ENCODE results near the gene FZR1.

The FZR1 gene

GRCh38 chr19:3505598-3506383 is at the start of gene FZR1:
Gene FZR1, plus strand, starts transcription at chr19:3506311. Its CDS starts 16,679 bp downstream, at chr19:3522990.
- no peaks in the 10 kb centered on the region for H3K36me3 ChIP-seq (ENCODE audit: insufficient read depth)
- no peaks in the 10 kb centered on the region for H3K27me3 ChIP-seq (ENCODE audit: insufficient read depth, low read depth)
- TF ChIP-seq, protein P1, sequence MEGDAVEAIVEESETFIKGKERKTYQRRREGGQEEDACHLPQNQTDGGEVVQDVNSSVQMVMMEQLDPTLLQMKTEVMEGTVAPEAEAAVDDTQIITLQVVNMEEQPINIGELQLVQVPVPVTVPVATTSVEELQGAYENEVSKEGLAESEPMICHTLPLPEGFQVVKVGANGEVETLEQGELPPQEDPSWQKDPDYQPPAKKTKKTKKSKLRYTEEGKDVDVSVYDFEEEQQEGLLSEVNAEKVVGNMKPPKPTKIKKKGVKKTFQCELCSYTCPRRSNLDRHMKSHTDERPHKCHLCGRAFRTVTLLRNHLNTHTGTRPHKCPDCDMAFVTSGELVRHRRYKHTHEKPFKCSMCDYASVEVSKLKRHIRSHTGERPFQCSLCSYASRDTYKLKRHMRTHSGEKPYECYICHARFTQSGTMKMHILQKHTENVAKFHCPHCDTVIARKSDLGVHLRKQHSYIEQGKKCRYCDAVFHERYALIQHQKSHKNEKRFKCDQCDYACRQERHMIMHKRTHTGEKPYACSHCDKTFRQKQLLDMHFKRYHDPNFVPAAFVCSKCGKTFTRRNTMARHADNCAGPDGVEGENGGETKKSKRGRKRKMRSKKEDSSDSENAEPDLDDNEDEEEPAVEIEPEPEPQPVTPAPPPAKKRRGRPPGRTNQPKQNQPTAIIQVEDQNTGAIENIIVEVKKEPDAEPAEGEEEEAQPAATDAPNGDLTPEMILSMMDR (conservative IDR thresholded peaks at IDR 0.05; ENCODE audit: low read depth, low read length) = no peak
- H3K4me2 ChIP-seq = peak within 1 kb of the TSS; percentile 67
- H3K27ac ChIP-seq = peak within 1 kb of the TSS; percentile 94
- peaks cover 29% of the 10 kb centered on the region for H3K4me1 ChIP-seq (ENCODE audit: low read depth, poor library complexity, severe bottlenecking)
- no peaks in the 10 kb centered on the region for H4K20me1 ChIP-seq (ENCODE audit: insufficient read depth)
- H3K79me2 ChIP-seq (ENCODE audit: insufficient read depth, low read depth) = peaks cover 30% of the 10 kb centered on the region
- peak within 1 kb of the TSS; percentile 83 for H2AFZ ChIP-seq (ENCODE audit: low read depth)
- no peak within 1 kb of the TSS for H3K4me3 ChIP-seq (IDR thresholded peaks at IDR 0.05; ENCODE audit: insufficient read depth, low read depth, low read length)
- H3K9ac ChIP-seq = peak within 1 kb of the TSS; percentile 84

DNA sequence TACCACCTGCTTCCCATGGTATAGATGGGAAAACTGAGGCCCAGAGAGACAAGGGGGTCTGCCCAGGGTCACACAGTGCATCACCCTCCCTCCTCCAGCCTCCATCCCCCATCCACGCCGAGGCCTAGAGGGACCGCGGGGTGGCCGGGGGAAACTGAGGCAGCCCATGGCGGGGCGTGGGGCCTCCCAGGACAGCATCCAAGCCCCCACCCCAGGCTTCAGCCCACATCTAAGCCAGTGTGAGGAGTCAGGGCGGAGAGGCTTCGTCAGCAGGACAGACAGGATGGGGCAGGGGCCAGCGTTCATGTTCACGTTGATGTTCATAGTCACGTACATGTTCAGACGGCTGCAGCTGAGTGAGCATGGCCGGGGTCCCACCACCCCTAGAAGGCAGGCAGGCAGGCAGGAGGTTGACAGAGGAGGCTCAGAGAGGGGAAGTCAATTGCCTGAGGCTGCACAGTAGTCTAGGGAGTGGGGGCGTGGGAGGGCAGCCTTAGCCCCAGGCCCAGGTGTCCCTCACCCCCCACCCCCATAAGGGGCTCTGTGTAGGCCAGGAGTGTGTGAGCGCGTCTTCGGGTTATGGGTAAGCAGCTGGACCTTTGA is 49.1 kb upstream of the FZR1 start:
- Histone ChIP-seq H2AFZ (ENCODE audit: low read depth) (no peak overlapping the region), H3K27ac (peak overlapping the region; percentile 26; the same call in 1 of the 2 replicates), H3K36me3 (ENCODE audit: insufficient read depth) (no peaks in the 10 kb centered on the region), H3K9ac (no peak overlapping the region; the same call in 1 of the 2 replicates), H3K27me3 (ENCODE audit: insufficient read depth, low read depth) (no peaks in the 10 kb centered on the region), H4K20me1 (ENCODE audit: insufficient read depth) (no peaks in the 10 kb centered on the region), H3K4me1 (ENCODE audit: low read depth, poor library complexity, severe bottlenecking) (peaks cover 44% of the 10 kb centered on the region), H3K4me3 (IDR thresholded peaks at IDR 0.05; ENCODE audit: insufficient read depth, low read depth, low read length) (no peak overlapping the region), H3K4me2 (peak overlapping the region; percentile 75), H3K79me2 (ENCODE audit: insufficient read depth, low read depth) (no peaks in the 10 kb centered on the region)
- TF ChIP-seq, protein P1 (conservative IDR thresholded peaks at IDR 0.05; ENCODE audit: low read depth, low read length) = no peak

- H3K79me2 ChIP-seq (ENCODE audit: insufficient read depth, low read depth) = no peaks in the 10 kb centered on the region
- no peaks in the 10 kb centered on the region for H4K20me1 ChIP-seq (ENCODE audit: insufficient read depth)
- H3K9ac ChIP-seq = no peak overlapping the region; the same call in 1 of the 2 replicates
- no peak overlapping the region for H2AFZ ChIP-seq (ENCODE audit: low read depth)
- H3K27ac ChIP-seq = peak overlapping the region; percentile 26
- TF ChIP-seq, protein P1 (conservative IDR thresholded peaks at IDR 0.05; ENCODE audit: low read depth, low read length) = no peak
- peaks cover 44% of the 10 kb centered on the region for H3K4me1 ChIP-seq (ENCODE audit: low read depth, poor library complexity, severe bottlenecking)
- no peaks in the 10 kb centered on the region for H3K36me3 ChIP-seq (ENCODE audit: insufficient read depth)
- H3K4me2 ChIP-seq = peak overlapping the region; percentile 75
- no peaks in the 10 kb centered on the region for H3K27me3 ChIP-seq (ENCODE audit: insufficient read depth, low read depth)
- no peak overlapping the region for H3K4me3 ChIP-seq (IDR thresholded peaks at IDR 0.05; ENCODE audit: insufficient read depth, low read depth, low read length)
Observed at GRCh38 chr19:3457528-3458228, 48.4 kb upstream of the FZR1 start.

DNA sequence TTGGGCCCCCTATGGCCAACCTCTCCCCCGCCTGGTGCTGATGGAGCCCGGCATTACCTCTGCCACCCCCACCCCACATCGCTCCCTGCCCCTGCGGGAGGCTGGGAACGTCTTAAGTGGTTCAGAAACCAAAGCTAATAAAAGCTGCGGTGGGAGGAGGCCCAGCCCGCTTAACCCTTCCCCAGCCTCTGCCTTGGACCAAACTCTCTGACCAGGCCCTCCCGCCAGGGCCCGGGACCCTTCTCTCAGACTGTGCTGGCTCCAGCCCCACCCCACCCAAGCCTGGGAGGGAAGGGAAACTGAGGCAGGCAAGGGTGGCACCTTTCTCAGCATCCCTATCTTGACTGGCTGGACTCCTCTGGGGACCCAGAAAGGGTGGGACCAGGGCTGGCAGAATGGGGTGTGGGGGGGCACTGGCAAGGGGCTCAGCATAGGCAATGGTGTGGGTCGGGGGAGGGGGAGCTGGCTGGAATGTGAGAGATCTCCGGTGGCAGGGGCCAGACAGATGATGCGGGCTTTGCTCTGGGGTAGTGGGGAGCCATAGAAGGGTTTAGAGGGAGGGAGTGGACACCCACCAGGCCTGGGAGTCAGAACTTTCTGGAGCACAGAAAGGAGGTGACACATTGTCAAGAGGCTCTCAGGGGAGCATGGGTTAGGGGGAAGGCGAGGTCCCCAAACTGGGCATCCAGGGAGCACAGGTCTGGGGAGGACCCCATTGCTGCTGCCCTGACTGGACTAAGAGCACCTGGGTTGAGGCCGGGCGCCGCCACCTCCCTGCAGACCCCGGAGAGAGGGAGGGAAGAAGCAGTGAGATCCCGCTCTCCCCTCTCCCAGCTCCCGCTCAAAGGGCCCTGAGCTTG is 47.7 kb upstream of the FZR1 start:
- H3K27ac ChIP-seq = peak overlapping the region; percentile 26; the same call in 1 of the 2 replicates
- no peaks in the 10 kb centered on the region for H4K20me1 ChIP-seq (ENCODE audit: insufficient read depth)
- TF ChIP-seq, protein P1 (conservative IDR thresholded peaks at IDR 0.05; ENCODE audit: low read depth, low read length) = no peak
- no peak overlapping the region for H3K4me3 ChIP-seq (IDR thresholded peaks at IDR 0.05; ENCODE audit: insufficient read depth, low read depth, low read length)
- H3K4me1 ChIP-seq (ENCODE audit: low read depth, poor library complexity, severe bottlenecking) = peaks cover 44% of the 10 kb centered on the region
- H3K4me2 ChIP-seq = peak overlapping the region; percentile 75
- no peak overlapping the region for H3K9ac ChIP-seq
- no peaks in the 10 kb centered on the region for H3K79me2 ChIP-seq (ENCODE audit: insufficient read depth, low read depth)
- no peak overlapping the region for H2AFZ ChIP-seq (ENCODE audit: low read depth)
- no peaks in the 10 kb centered on the region for H3K36me3 ChIP-seq (ENCODE audit: insufficient read depth)
- no peaks in the 10 kb centered on the region for H3K27me3 ChIP-seq (ENCODE audit: insufficient read depth, low read depth)

All from KMS-11 (cell line).